GM19467 (cell line): ENCODE results near the gene LYRM4.
A peak's percentile ranks its signal among the peaks of the same experiment; 100 is the strongest.

Experiments
- ATAC-seq: cut with Tn5 transposase; IDR thresholded peaks from one replicate; pipeline ENCODE4 v1.9.1; 2021; ENCODE audit warnings: mild to moderate bottlenecking, moderate library complexity; ENCODE audit not compliant: unreplicated experiment

The LYRM4 gene

GRCh38 chr6:5149891-5150290 lies 110.9 kb downstream of the LYRM4 start:
- no peak for ATAC-seq

- no peak for ATAC-seq
Observed at GRCh38 chr6:5149159-5149704, 111.5 kb downstream of the LYRM4 start.

- ATAC-seq, result no peak
Observed at GRCh38 chr6:5146398-5146797, 114.4 kb downstream of the LYRM4 start.

GRCh38 chr6:5143634-5144311 lies 117.0 kb downstream of the LYRM4 start:
- ATAC-seq, result no peak

DNA sequence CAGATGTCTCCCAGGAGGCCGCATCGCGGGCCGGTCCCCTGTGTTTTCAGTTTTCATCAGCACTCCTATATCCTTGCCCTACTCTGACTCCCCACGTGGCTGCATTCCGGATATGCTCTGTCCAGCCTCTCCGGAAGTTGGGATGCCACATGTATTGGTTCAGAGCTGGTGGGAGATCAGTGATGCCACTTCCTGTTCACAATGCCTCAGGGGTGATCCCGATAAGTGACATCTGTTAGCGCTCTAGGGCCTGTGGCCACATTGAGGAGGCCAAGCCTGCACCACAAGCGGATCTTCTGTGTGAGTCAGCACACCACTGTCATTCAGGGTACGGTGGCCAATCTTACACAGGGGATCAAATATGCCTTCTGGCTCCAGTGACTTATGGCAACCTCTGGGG lies 117.8 kb downstream of the LYRM4 start:
- no peak for ATAC-seq

DNA sequence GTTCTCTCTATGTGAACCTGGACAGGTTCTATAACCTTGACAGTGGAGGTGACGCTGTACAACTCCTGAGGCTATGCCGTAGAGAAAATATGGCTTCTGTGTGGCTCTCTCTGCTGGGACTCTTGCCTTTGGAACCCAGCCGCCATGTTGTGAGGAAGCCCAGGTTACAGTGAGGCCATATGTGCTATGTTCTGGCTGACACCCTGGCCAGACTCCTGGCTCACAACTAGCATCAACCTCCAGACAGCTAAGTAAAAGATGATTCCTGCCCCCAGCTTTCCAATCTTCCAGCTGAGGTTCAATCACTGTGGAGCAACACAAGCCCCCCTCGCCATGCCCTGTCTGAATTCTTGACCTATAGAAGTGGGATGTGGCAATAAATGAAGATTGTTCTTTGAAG lies 118.6 kb downstream of the LYRM4 start:
- no peak for ATAC-seq

DNA sequence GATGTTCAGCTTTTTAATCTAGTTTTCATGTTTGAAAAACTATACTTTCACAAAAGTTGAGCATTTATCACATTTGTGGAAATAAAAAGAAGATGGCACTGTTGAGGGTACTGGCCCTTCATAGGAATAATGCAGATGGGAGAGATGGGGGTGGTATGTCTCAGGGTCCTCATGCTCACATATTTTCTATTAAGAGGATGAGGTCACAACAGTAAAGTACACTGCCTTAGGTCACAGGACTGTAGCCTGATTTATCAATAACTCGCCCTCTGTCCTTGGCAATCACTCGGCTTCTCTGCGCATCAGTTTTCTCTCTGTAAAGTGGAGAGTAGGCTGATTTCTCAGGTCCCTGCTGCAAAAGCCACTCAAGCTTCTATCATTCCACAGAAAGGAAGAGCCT lies 119.7 kb downstream of the LYRM4 start:
- ATAC-seq, result no peak

- ATAC-seq, result no peak
Observed at GRCh38 chr6:5139828-5140771, 120.7 kb downstream of the LYRM4 start.

- no peak for ATAC-seq
Observed at GRCh38 chr6:5138995-5139827, 121.5 kb downstream of the LYRM4 start.

GRCh38 chr6:5136851-5137250 lies 123.9 kb downstream of the LYRM4 start:
- no peak for ATAC-seq

DNA sequence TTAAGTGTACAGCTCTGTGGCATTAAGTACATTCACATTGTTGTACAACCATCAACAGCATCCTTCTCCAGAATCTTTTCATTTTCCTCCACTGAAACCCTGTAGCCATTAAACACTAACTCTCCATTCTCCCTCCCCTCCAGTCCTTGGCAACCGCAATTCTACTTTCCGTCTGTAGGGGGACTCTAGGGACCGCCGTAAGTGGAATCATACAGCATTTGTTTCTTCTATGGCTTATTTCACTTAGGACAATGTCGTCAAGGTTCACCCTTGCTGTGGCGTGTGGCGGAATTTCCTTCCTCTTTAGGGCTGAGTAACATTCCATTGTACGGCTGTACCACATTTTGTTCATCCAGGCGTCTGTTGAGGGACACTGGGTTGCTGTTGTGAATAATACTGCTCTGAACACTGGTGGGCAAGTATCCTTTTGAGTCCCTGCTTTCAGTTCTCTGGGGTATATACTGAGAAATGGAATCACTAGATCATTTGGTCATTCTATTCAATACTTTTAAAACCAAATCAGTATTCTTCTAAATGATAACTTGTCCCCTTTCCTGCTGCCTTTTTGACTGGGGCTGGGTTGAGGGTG lies 124.9 kb downstream of the LYRM4 start:
- no peak for ATAC-seq

- no peak for ATAC-seq
Observed at GRCh38 chr6:5133943-5134342, 126.8 kb downstream of the LYRM4 start.

DNA sequence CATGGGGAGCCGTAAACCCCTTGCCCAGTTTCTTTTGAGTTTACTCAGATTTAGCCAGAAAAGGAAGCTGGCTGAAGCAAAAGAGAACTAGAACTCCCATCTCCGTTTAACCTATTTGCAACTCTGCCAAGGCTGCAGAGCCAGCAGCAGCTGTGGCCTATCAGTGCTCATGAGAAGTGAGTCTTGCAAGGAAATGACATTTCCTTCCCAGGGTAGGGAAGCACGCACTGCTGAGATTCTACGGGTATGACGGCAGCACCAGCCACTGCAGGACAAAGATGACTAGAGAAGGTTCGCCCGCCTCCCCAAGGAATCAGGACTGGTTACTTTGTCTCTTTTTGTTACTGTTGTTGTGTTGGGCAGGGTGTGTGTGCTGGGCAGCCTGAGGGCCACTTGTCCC lies 128.0 kb downstream of the LYRM4 start:
- ATAC-seq, result peak; percentile 89

- ATAC-seq, result no peak
Observed at GRCh38 chr6:5130135-5130866, 130.4 kb downstream of the LYRM4 start.

GRCh38 chr6:5128351-5128750 lies 132.4 kb downstream of the LYRM4 start:
- ATAC-seq, result no peak

DNA sequence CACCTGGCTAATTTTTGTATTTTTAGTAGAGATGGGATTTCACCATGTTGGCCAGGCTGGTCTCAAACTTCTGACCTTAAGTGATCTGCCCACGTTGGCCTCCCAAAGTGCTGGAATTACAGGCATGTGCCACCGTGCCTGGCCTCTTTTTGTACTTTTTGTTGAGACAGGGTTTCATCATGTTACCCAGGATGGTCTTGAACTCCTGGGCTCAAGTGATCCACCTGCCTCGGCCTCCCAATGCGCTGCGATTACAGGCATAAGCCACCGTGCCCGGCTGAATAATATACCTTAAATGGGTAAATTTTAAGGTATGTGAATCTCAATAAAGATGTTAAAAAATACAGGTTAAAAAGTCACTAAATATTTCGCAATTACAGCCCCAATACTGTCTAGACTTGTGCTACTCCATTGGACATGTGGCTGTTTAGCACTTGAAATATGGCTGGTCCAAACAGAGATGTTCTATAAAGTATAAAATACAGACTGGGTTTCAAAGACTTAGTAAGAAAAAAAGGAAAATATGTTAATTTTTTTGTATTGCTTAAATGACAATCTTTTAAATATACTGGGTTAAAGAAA lies 133.6 kb downstream of the LYRM4 start:
- ATAC-seq, result no peak

GRCh38 chr6:5126214-5126613 lies 134.5 kb downstream of the LYRM4 start:
- no peak for ATAC-seq

DNA sequence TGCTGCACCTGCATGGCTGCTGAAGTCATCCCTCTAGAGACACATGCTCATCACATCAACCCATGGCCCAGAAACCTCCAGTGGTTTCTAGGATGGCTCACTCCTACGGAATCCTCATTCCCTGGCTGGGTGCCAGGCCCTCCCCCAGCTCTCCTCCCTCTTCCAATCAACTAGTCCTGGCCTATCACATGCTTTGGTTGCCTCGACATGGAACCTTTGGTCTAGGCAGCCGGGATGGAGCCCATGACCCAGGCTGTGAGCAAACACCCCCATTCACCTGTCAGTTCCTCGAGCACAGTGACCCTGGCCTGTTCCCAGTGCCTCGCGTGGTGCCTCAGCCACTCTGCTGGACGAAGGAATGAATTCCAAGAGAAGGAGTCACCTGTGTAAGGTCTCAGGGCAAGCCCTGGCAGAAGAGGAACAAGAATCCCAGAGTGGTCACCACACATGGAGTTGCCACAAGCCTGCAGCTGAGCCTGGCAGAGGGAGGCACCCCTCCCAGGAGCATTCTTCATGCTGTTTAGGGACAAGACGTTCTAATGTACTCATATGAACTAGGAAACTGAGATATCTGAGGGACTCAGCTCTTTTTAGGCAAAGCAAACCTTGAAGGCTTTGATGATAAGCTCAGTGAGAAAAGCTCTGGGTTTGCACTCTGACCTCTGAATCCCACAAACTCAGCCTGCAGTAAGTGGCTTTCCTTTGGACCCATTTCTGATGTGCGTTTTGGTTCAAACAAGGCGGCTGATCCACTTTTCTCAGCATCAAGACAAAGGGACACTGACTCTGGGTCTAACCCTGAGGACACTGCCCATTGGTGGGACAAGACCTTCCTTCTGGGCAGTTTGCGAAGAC lies 135.4 kb downstream of the LYRM4 start:
- no peak for ATAC-seq

DNA sequence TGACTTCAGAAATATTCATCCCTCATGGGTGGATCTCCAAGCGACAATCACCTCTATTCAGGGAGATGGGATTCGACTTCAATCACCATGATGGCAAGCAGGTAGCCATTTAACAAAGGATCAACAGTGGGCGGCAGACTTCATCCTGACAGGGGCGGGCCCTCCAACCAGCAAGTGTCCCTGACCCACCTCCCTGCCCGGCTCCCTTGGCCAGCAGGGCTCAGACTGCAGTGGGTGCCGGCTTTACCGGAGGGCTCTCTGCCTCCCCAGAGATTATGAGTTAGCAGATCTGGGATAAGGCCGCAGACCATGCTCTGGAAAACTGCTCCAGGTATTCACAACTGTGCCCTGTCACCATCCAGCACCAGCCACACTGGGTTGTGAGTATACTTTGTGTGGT lies 136.2 kb downstream of the LYRM4 start:
- no peak for ATAC-seq
